HFFc6 (cell line): ENCODE measurements around the gene P2RX6. TPM values are rescaled to one million over a fixed set of nuclear protein-coding genes. Genes with fewer than 3 reads are reported as not detected.
"Not testable (repeated sequence)": the region's sequence is repeated elsewhere in the genome, so short reads cannot be mapped to it uniquely, and the experiment has no call there.

Source experiments
- DNase-seq: peaks from one replicate; pipeline ENCODE4 v3.0.0-alpha.2; 2018
- H3K27ac Mint-ChIP-seq: 2 replicates; pipeline ENCODE4 v1.8.0; 2020; ENCODE audit warnings: mild to moderate bottlenecking, mixed read lengths
- H3K27me3 Mint-ChIP-seq: 2 replicates; pipeline ENCODE4 v1.8.0; 2021; ENCODE audit warnings: mild to moderate bottlenecking, moderate library complexity, mixed read lengths; ENCODE audit not compliant: insufficient read depth
- H3K36me3 Mint-ChIP-seq: 2 replicates; pipeline ENCODE4 v1.8.0; 2021; ENCODE audit warnings: low read depth, mixed read lengths
- H3K4me1 Mint-ChIP-seq: 2 replicates; pipeline ENCODE4 v1.8.0; 2020; ENCODE audit warnings: low read depth, mixed read lengths
- H3K4me3 Mint-ChIP-seq: 2 replicates; pipeline ENCODE4 v1.8.0; 2020; ENCODE audit warnings: mild to moderate bottlenecking, moderate library complexity, mixed read lengths
- H3K9me3 Mint-ChIP-seq: 2 replicates; pipeline ENCODE4 v1.8.0; 2020; ENCODE audit warnings: mild to moderate bottlenecking, mixed read lengths
- total RNA-seq, 6 experiments: library from RNA; stranded (reverse); fragmentation: NEBNext Ultra II Directional; extraction: Animal tissue kit (Norgen Biotek cat#: 25700); gene quantifications; 2 replicates in 1 of 6; 3 replicates in 5 of 6; pipeline ENCODE4 v1.2.3, GENCODE V29; 2021
- TF ChIP-seq, protein P1 (sequence below): fragments of 200-600 bp; sonication (generic); IDR thresholded peaks from 2 replicates; pipeline ENCODE4 v1.5.0; 2021; ENCODE audit warnings: antibody characterized with exemption, mild to moderate bottlenecking

The P2RX6 gene
- total RNA-seq, 6 experiments from 2014 or later: 1.6 to 4.0 (median 1.9) TPM

DNA sequence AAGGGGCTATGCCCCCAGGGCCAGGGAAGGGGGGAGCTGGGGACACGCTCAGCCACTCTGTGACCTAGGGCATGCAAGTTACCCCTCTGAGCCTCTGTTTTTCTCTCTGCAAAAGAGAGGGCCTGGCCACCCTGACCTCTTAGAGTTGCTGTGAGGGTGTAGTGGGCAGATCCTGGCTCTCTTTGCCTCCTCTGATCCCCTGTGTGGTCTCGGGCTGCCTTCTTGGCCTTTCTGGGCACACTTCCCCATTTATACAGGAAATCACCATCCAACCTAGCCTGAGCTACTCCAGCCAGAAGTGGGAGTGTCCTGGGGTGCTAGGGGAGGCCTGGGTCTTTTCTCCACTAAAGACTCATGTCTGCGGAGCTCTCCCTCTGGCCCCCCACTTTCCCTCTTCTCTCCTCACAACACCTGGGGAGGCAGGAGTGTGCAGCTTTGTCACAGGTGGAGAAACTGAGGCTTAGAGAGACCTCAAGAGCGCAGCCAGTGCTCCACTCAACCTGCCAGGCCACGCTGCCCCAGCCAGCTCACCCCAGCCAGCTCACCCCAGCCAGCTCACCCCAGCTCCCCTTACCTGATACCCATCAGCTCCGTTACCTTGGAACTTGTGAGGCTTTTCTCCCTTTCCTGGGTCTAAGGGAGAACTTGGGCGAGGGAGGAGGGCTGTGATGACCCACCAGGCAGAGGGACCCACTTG is 46.5 kb upstream of the P2RX6 start:
- Mint-ChIP-seq H3K27ac (no peak overlapping the region), H3K9me3 (no peaks in the 10 kb centered on the region), H3K36me3 (no peaks in the 10 kb centered on the region), H3K4me1 (peaks cover 11% of the 10 kb centered on the region), H3K27me3 (peaks cover 9% of the 10 kb centered on the region), H3K4me3 (no peak overlapping the region)
- DNase-seq: no peak
- TF ChIP-seq, protein P1, sequence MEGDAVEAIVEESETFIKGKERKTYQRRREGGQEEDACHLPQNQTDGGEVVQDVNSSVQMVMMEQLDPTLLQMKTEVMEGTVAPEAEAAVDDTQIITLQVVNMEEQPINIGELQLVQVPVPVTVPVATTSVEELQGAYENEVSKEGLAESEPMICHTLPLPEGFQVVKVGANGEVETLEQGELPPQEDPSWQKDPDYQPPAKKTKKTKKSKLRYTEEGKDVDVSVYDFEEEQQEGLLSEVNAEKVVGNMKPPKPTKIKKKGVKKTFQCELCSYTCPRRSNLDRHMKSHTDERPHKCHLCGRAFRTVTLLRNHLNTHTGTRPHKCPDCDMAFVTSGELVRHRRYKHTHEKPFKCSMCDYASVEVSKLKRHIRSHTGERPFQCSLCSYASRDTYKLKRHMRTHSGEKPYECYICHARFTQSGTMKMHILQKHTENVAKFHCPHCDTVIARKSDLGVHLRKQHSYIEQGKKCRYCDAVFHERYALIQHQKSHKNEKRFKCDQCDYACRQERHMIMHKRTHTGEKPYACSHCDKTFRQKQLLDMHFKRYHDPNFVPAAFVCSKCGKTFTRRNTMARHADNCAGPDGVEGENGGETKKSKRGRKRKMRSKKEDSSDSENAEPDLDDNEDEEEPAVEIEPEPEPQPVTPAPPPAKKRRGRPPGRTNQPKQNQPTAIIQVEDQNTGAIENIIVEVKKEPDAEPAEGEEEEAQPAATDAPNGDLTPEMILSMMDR: no peak

DNA sequence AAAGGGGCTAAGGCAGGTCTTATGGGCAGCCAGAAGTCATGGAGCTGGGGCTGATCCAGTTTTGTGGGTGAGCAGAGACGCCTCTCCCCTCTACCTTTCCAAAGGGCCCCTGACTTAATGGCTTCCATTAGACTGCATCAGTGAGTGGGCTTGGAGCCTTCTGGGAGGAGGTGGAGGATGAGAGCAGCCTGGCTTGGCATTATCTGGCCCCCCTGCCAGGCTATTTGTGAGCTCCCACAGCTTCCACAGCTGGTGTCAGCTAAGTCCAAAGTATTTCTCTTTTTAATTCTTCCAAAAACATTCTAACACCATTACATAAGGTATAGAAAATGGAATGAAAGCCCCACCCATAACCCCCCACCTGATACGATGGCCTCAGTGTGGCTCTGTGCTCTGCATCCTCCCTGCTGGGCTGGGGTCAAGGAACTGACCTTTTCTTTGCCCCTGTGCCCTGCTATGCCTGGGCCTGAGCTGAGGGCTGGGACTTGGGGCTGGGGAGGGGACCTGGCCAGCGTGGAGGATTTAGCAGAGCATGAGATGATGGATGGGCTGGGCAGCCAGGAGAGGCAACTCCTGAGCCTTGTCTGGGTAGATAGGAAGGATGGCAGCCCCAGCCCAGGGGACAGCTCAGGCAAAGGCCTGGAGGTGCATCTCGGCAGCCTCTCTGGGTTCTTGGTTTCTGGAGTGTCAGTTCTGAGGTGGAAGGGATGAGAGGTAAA is 43.9 kb upstream of the P2RX6 start:
- Mint-ChIP-seq H3K4me3 (no peak overlapping the region), H3K27me3 (peaks cover 5% of the 10 kb centered on the region), H3K9me3 (no peaks in the 10 kb centered on the region)

DNA sequence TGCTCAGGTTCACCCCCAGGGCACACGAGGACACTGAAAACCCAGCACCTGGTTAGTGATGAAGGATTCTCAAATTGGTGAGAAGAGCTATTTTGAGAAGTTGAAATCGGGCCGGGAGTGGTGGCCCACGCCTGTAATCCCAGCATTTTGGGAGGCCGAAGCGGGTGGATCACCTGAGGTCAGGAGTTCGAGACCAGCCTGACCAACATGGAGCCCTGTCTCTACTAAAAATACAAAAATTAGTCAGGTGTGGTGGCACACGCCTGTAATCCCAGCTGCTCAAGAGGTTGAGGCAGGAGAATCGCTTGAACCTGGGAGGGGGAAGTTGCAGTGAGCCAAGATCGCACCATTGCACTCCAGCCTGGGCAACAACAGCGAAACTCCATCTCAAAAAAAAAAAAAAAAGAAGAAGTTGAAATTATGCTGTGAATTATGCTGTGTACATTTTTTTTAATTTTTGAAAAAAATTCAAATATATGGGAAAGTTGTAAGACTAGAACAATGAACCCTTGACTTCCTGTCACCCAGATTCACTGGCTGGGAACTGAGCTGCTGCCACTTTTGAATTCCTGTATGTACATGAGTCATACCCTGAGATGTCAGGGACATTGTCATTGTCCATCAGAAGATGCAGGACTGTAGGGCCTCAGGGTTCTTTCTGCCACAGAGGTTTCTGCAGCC is 42.8 kb upstream of the P2RX6 start:
- H3K36me3 Mint-ChIP-seq, H3K4me3 Mint-ChIP-seq, H3K27ac Mint-ChIP-seq, H3K27me3 Mint-ChIP-seq, H3K9me3 Mint-ChIP-seq, H3K4me1 Mint-ChIP-seq: not testable (repeated sequence)
- DNase-seq: peak; percentile 9

More for the DNA sequence above, 43.9 kb upstream of the P2RX6 start:
- H3K27ac Mint-ChIP-seq: no peak overlapping the region
- no peaks in the 10 kb centered on the region for H3K36me3 Mint-ChIP-seq
- TF ChIP-seq, protein P1: no peak
- no peak for DNase-seq
- H3K4me1 Mint-ChIP-seq: peaks cover 6% of the 10 kb centered on the region; the same call in 1 of the 2 replicates

DNA sequence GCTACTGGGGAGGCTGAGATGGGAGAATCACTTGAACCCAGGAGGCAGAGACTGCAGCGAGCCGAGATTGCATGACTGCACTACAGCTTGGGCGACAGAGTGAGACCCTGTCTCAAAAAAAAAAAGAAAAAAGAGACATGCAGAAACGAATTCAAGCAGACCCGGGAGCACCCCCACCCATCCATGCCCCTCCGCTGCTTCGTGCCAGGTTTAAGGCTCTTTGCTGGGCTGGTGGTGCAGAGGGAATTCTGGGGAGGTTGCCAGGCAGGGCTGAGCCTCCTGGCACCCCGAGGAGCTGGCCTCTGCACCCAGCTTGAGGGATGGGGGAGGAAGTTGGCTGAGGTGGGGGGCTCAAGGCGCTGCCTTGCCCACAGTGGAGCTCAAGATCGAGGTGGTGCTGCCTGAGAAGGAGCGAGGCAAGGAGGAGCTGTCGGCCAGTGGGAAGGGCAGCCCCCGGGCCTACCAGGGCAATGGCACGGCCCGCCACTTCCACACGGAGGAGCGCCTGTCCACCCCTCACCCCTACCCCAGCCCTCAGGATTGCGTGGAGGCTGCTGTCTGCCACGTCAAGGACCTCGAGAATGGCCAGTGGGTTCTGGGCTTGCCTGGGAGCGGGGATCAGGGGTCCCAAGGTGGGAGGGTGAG is 41.9 kb upstream of the P2RX6 start:
- H3K36me3 Mint-ChIP-seq: peaks cover under 1% of the 10 kb centered on the region; the same call in 1 of the 2 replicates

DNA sequence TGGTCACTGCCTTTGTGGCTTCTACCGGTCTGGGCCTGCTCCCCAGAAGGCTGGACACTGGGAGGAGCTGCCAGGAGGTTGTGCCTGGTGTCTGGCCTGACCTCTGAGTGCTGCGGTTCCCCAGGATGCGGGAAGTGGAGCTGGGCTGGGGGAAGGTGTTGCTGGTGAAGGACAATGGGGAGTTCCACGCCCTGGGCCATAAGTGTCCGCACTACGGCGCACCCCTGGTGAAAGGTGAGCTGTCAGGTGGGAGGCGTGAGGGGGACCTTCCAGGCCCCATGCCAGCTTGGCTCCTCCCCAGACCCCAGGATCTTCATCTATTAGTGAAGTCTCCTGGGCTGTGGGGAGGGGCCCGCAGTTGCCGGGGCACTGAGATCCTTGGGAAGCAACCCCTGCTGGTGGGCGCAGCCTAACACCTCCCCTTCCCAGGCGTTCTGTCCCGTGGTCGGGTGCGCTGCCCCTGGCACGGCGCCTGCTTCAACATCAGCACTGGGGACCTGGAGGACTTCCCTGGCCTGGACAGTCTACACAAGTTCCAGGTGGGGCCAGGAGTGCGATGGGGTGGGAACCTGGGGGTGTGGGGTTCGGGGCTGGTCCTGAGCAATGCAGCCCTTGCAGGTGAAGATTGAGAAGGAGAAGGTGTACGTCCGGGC is 41.2 kb upstream of the P2RX6 start:
- no peak overlapping the region for H3K4me3 Mint-ChIP-seq
- H3K9me3 Mint-ChIP-seq: peaks cover 12% of the 10 kb centered on the region
- peaks cover 6% of the 10 kb centered on the region; the same call in 1 of the 2 replicates for H3K4me1 Mint-ChIP-seq
- no peak for DNase-seq
- TF ChIP-seq, protein P1: no peak
- no peak overlapping the region for H3K27ac Mint-ChIP-seq
- H3K27me3 Mint-ChIP-seq: peaks cover 3% of the 10 kb centered on the region
- H3K36me3 Mint-ChIP-seq: peaks cover 7% of the 10 kb centered on the region

More for the DNA sequence above, 41.9 kb upstream of the P2RX6 start:
- TF ChIP-seq, protein P1: no peak
- Mint-ChIP-seq H3K4me3 (no peak overlapping the region), H3K27ac (no peak overlapping the region), H3K4me1 (peaks cover 6% of the 10 kb centered on the region; the same call in 1 of the 2 replicates), H3K9me3 (peaks cover 5% of the 10 kb centered on the region), H3K27me3 (peaks cover 5% of the 10 kb centered on the region)
- DNase-seq: no peak
